Panc1 (cell line): ENCODE measurements around the gene MAP2K5. TPM values are rescaled to one million over a fixed set of nuclear protein-coding genes. Genes with fewer than 3 reads are reported as not detected.

Source experiments
- ATAC-seq: fragments of 200-7000 bp; cut with Tn5 transposase; 2 replicates; pipeline ENCODE4 v1.9.1; 2020; ENCODE audit warnings: mild to moderate bottlenecking, moderate library complexity
- BruUV-seq: library from RNA; stranded (reverse); fragments of 400-500 nt; replicated peaks from 2 replicates; lab custom pipeline; 2021; lab: Mats Ljungman, UMichigan
- CTCF ChIA-PET: fragments of 300-600 bp; sonication (Branson Sonifier 250); formaldehyde crosslinking; loops from one replicate; lab custom pipeline; 2022; ENCODE audit warnings: antibody characterized with exemption; lab: Charles Lee
- POLR2A ChIA-PET: fragments of 300-600 bp; sonication (Branson Sonifier 250); formaldehyde crosslinking; loops from one replicate; lab custom pipeline; 2022; ENCODE audit warnings: antibody characterized with exemption; lab: Charles Lee
- DNase-seq: peaks from one replicate; pipeline ENCODE4 v3.0.0-alpha.2; 2010; ENCODE audit warnings: low read depth, low spot score
- H3K27ac ChIP-seq: 2 replicates; pipeline ENCODE4 v1.5.1; 2011; ENCODE audit warnings: mild to moderate bottlenecking, low read length, inconsistent platforms
- H3K27me3 ChIP-seq: fragments of 200-500 bp; sonication (Bioruptor generic); 2 replicates; pipeline ENCODE4 v1.6.0; 2014; ENCODE audit warnings: low read length, inconsistent platforms; ENCODE audit not compliant: control insufficient read depth, insufficient read depth
- H3K36me3 ChIP-seq: fragments of 200-500 bp; sonication (Bioruptor generic); 2 replicates; pipeline ENCODE4 v1.5.1; 2014; ENCODE audit warnings: inconsistent platforms, mild to moderate bottlenecking, low read length, moderate library complexity; ENCODE audit not compliant: control insufficient read depth, insufficient read depth
- H3K4me1 ChIP-seq: 2 replicates; pipeline ENCODE4 v1.5.1; 2011; ENCODE audit warnings: inconsistent platforms, mild to moderate bottlenecking, low read length, moderate library complexity; ENCODE audit not compliant: control insufficient read depth, insufficient read depth
- H3K4me3 ChIP-seq, 2 experiments: 2 replicates each; pipeline ENCODE4 v1.5.1; 2011 to 2012; ENCODE audit warnings: low read depth in 2 of 2, low read length in 2 of 2, mild to moderate bottlenecking in 2 of 2, inconsistent platforms in 1 of 2, moderate library complexity in 1 of 2
- H3K9me3 ChIP-seq: fragments of 200-500 bp; sonication (Bioruptor generic); 2 replicates; pipeline ENCODE4 v1.5.1; 2014; ENCODE audit warnings: low read depth, mild to moderate bottlenecking, inconsistent platforms, low read length, moderate library complexity; ENCODE audit not compliant: control insufficient read depth, insufficient read depth
- CTCF ChIP-seq: fragments of 450-650 bp; IDR thresholded peaks from 2 replicates; pipeline ENCODE4 v1.5.1; 2017; ENCODE audit warnings: mild to moderate bottlenecking
- POLR2AphosphoS5 ChIP-seq: IDR thresholded peaks from 2 replicates; pipeline ENCODE4 v1.6.1; 2012; ENCODE audit warnings: mild to moderate bottlenecking, low read depth, low read length, moderate library complexity
- REST ChIP-seq, 2 experiments: IDR thresholded peaks; 2 replicates each; pipeline ENCODE4 v1.6.1; 2011 to 2012; ENCODE audit warnings: low read depth in 2 of 2, control low read depth in 1 of 2, low read length in 1 of 2, mild to moderate bottlenecking in 1 of 2, moderate library complexity in 1 of 2; ENCODE audit not compliant: insufficient read depth in 1 of 2
- SIN3A ChIP-seq: IDR thresholded peaks from 2 replicates; pipeline ENCODE4 v1.6.1; 2012; ENCODE audit warnings: low read depth, mild to moderate bottlenecking, low read length, moderate library complexity, borderline replicate concordance; ENCODE audit not compliant: insufficient read depth
- TCF7L2 ChIP-seq: IDR thresholded peaks from 2 replicates; pipeline ENCODE4 v1.6.1; 2011; ENCODE audit warnings: mild to moderate bottlenecking, low read depth, low read length, inconsistent platforms
- in situ Hi-C: cut with HindIII; loops from 2 replicates; pipeline ENCODE4 v1.10.0; 2016; ENCODE audit warnings: low sequenced_read_pairs, low pct_unique_long_range_greater_than_20kb
- intact Hi-C: fragments of 100-400 bp; cut with micrococcal nuclease; formaldehyde crosslinking; loops from one replicate; pipeline ENCODE4 v1.10.0; 2022; ENCODE audit not compliant: unreplicated experiment
- total RNA-seq: library from RNA; stranded (reverse); gene quantifications from one replicate; pipeline ENCODE4 v1.2.1, GENCODE V29; 2021; ENCODE audit not compliant: unreplicated experiment

Gene MAP2K5
- total RNA-seq, 1 experiment from 2014 or later, result 18.3 TPM

DNA sequence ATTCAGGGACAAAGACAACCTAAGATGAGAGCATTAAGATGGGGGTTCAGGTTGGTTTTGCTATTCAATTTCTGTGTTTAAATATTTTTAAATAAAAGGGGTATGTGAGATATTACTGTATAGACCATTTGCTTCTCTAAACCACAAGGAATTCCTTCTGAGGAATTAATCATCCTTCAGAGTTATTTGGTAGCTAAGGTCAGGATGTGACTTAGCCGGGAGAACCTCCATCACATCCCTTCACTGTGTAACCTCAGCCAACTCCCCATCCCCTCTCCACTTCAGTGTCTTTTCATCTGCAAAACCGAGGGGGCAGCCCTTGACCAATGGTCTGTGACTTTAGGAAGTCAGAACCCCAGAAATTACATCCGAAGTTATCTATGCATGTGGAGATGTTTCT lies 234.1 kb downstream of the MAP2K5 start:
- intact Hi-C loops, result no loop called here

DNA sequence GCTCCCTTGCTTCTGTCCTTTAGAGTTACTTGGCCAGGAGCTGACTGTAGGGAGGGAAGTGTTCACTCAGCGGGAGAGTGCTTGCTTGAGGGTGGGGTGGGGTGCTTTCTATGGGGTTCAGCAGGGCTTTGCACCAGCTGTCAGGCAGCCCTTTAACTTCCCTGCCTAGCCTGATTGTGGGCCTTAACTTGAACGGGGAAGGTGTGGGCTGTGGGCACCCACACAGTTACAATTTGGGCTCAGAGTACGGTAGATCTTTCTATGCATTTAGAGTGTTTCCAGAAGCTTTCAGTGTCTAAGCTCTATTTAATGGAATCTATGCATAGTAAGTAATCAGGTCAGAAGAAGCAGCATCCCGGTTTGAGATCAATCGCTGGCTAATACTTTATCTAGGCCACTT lies 234.6 kb downstream of the MAP2K5 start:
- Histone ChIP-seq H3K36me3 (no peaks in the 10 kb centered on the region), H3K4me3 (no peak overlapping the region), H3K4me1 (no peaks in the 10 kb centered on the region), H3K9me3 (no peaks in the 10 kb centered on the region), H3K27me3 (no peaks in the 10 kb centered on the region), H3K27ac (no peak overlapping the region)
- ATAC-seq (no peak), DNase-seq (no peak)
- ChIA-PET CTCF (no interaction called here), POLR2A (no interaction called here)
- intact Hi-C loops, result no loop called here
- in situ Hi-C loops, result no loop called here
- TF ChIP-seq TCF7L2, result no peak
- no peak for TF ChIP-seq CTCF
- TF ChIP-seq SIN3A, result no peak
- TF ChIP-seq POLR2AphosphoS5, result no peak
- no TSS peak for BruUV-seq

More for the DNA sequence above, 234.1 kb downstream of the MAP2K5 start:
- no peak overlapping the region for H3K27ac ChIP-seq
- H3K9me3 ChIP-seq, result no peaks in the 10 kb centered on the region
- BruUV-seq, result no TSS peak
- no peak for ATAC-seq
- H3K27me3 ChIP-seq, result no peaks in the 10 kb centered on the region
- DNase-seq, result no peak
- in situ Hi-C loops, result no loop called here
- CTCF ChIA-PET, result no interaction called here
- no peak overlapping the region for H3K4me3 ChIP-seq
- no peaks in the 10 kb centered on the region for H3K36me3 ChIP-seq
- no peaks in the 10 kb centered on the region for H3K4me1 ChIP-seq
- TF ChIP-seq POLR2AphosphoS5 (no peak), TCF7L2 (no peak), REST (IDR thresholded peaks at IDR 0.05; ENCODE audit: insufficient read depth in 1 of 2, low read depth in 2 of 2, low read length in 1 of 2) (no peak)
- POLR2A ChIA-PET, result no interaction called here

- H3K27me3 ChIP-seq, result no peaks in the 10 kb centered on the region
- TF ChIP-seq TCF7L2 (no peak), CTCF (no peak), SIN3A (no peak), POLR2AphosphoS5 (no peak), REST (IDR thresholded peaks at IDR 0.05; ENCODE audit: insufficient read depth in 1 of 2, low read depth in 2 of 2, low read length in 1 of 2) (no peak)
- H3K27ac ChIP-seq, result no peak overlapping the region
- CTCF ChIA-PET, result no interaction called here
- no peaks in the 10 kb centered on the region for H3K9me3 ChIP-seq
- no TSS peak for BruUV-seq
- POLR2A ChIA-PET, result no interaction called here
- intact Hi-C loops, result no loop called here
- no peak for DNase-seq
- H3K36me3 ChIP-seq, result no peaks in the 10 kb centered on the region
- no peak overlapping the region for H3K4me3 ChIP-seq
- in situ Hi-C loops, result no loop called here
- ATAC-seq, result no peak
- no peaks in the 10 kb centered on the region for H3K4me1 ChIP-seq
Measured at GRCh38 chr15:67777773-67778172, 235.3 kb downstream of the MAP2K5 start.
